ENCODE data around the gene AKAP9.
"Not testable (repeated sequence)": the region's sequence is repeated elsewhere in the genome, so short reads cannot be mapped to it uniquely, and the experiment has no call there.

AKAP9 gene

DNA sequence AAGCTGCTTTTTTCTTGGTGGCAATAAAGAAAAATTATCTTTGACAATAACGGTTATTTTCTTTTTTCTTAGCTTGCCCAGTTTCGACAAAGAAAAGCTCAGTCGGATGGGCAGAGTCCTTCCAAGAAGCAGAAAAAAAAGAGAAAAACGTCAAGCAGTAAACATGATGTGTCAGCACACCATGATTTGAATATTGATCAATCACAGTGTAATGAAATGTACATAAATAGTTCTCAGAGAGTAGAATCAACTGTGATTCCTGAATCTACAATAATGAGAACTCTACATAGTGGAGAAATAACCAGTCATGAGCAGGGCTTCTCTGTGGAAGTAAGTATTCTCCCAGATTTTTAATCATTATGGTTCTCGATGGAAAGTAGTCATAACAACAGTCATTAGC lies 33.0 kb downstream of the AKAP9 start:
- H3K9me3 ChIP-seq = no peaks in the 10 kb centered on the region
- H3K36me3 ChIP-seq = peaks cover 17% of the 10 kb centered on the region
- H3K4me3 ChIP-seq (ENCODE audit: low read depth in 1 of 2, low read length in 1 of 2) = no peak overlapping the region
- no peaks in the 10 kb centered on the region for H3K27me3 ChIP-seq
- TF ChIP-seq, protein P1, sequence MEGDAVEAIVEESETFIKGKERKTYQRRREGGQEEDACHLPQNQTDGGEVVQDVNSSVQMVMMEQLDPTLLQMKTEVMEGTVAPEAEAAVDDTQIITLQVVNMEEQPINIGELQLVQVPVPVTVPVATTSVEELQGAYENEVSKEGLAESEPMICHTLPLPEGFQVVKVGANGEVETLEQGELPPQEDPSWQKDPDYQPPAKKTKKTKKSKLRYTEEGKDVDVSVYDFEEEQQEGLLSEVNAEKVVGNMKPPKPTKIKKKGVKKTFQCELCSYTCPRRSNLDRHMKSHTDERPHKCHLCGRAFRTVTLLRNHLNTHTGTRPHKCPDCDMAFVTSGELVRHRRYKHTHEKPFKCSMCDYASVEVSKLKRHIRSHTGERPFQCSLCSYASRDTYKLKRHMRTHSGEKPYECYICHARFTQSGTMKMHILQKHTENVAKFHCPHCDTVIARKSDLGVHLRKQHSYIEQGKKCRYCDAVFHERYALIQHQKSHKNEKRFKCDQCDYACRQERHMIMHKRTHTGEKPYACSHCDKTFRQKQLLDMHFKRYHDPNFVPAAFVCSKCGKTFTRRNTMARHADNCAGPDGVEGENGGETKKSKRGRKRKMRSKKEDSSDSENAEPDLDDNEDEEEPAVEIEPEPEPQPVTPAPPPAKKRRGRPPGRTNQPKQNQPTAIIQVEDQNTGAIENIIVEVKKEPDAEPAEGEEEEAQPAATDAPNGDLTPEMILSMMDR (IDR thresholded peaks at IDR 0.05) = no peak
- H3K27ac ChIP-seq = no peak overlapping the region
- H3K4me1 ChIP-seq (ENCODE audit: control insufficient read depth in 1 of 2, insufficient read depth in 1 of 2, low read depth in 1 of 2, low read length in 1 of 2) = no peaks in the 10 kb centered on the region

DNA sequence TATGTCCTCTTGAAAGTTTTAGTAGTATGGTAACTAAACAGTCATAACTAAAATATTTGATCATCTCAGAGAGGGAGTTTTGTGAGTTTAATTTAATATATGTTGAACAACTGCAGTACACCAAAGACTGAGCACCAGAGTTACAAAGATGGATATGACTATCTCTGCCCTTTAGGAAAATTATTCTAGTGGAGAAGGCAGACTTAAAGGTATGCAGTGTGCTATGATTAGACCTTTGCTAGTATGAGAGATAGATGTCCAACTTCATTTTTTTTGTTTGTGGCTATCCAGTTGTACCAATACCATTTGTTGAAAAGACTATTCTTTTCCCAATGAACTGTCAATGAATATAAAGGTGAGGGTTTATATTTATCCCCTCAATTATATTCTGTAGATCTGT lies 33.4 kb downstream of the AKAP9 start:
- H3K27me3 ChIP-seq = no peaks in the 10 kb centered on the region
- no peak overlapping the region for H3K4me3 ChIP-seq (ENCODE audit: low read depth in 1 of 2, low read length in 1 of 2)
- H3K9me3 ChIP-seq = no peaks in the 10 kb centered on the region
- TF ChIP-seq, protein P1 (IDR thresholded peaks at IDR 0.05) = no peak
- no peak overlapping the region for H3K27ac ChIP-seq
- no peaks in the 10 kb centered on the region for H3K4me1 ChIP-seq (ENCODE audit: control insufficient read depth in 1 of 2, insufficient read depth in 1 of 2, low read depth in 1 of 2, low read length in 1 of 2)
- peaks cover 17% of the 10 kb centered on the region for H3K36me3 ChIP-seq

DNA sequence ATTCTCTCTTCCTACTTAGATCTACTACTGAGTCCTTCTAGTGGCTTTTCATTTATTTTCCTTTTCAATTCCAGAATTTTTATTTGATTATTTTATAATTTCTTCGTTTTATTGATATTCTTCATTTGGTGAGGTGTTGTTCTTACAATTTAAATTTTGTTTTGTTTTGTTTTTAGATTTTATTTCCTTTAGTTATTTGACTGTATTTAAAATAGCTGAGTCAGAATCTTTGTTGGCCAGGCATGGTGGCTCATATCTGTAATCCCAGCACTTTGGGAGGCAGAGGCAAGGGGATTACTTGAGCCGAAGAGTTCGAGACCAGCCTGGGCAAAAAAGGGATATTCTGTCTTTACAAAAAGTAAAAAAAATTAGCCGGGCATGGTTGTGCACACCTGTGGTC lies 36.1 kb downstream of the AKAP9 start:
- H3K4me3 ChIP-seq (ENCODE audit: low read depth in 1 of 2, low read length in 1 of 2) = no peak overlapping the region
- TF ChIP-seq, protein P1 (IDR thresholded peaks at IDR 0.05) = no peak
- no peaks in the 10 kb centered on the region for H3K27me3 ChIP-seq
- H3K27ac ChIP-seq = no peak overlapping the region
- peaks cover 17% of the 10 kb centered on the region for H3K36me3 ChIP-seq
- H3K4me1 ChIP-seq (ENCODE audit: control insufficient read depth in 1 of 2, insufficient read depth in 1 of 2, low read depth in 1 of 2, low read length in 1 of 2) = no peaks in the 10 kb centered on the region
- no peaks in the 10 kb centered on the region for H3K9me3 ChIP-seq

DNA sequence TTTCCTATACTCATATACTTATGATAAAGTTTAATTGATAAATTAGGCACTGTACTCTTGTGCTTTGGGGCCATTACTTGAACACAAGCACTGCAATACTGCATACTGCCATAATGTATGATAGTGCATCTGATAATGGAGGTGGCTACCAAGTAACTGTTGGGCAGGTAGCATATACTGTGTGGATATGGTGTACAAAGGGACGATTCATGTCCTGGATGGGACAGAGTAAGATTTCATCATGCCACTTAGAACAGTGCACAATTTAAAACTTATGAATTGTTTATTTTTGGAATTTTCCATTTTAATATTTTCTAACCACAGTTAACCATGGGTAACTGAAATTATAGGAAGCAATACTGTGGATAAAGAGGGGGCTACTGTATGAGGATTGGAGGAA lies 38.9 kb downstream of the AKAP9 start:
- H3K4me1 ChIP-seq (ENCODE audit: control insufficient read depth in 1 of 2, insufficient read depth in 1 of 2, low read depth in 1 of 2, low read length in 1 of 2) = no peaks in the 10 kb centered on the region
- H3K27ac ChIP-seq = no peak overlapping the region
- no peaks in the 10 kb centered on the region for H3K27me3 ChIP-seq
- peaks cover 10% of the 10 kb centered on the region for H3K36me3 ChIP-seq
- no peaks in the 10 kb centered on the region for H3K9me3 ChIP-seq
- H3K4me3 ChIP-seq (ENCODE audit: low read depth in 1 of 2, low read length in 1 of 2) = no peak overlapping the region
- TF ChIP-seq, protein P1 (IDR thresholded peaks at IDR 0.05) = no peak

GRCh38 chr7:91982352-91982751 lies 41.7 kb downstream of the AKAP9 start:
- H3K36me3 ChIP-seq; H3K27ac ChIP-seq; H3K4me3 ChIP-seq (ENCODE audit: low read depth in 1 of 2, low read length in 1 of 2); H3K27me3 ChIP-seq; H3K9me3 ChIP-seq; H3K4me1 ChIP-seq (ENCODE audit: control insufficient read depth in 1 of 2, insufficient read depth in 1 of 2, low read depth in 1 of 2, low read length in 1 of 2): not testable (repeated sequence)

DNA sequence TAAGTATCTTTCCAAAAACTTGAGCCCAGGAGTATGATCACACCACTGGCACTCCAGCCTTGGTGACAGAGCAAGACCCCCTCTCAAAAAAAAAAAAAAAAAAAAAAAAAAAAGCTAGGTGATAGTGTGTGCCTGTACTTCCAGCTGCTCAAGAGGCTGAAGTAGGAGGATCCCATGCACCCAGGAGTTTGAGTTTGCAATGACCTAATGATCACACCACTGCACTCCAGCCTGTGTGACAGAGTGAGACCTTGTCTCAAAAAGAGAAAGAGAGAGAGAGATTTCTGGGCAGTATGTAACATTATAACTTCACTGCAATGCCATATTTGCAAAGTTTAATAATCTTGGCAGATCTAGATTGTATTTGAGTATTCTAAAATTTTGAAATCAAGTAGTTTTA lies 47.6 kb downstream of the AKAP9 start:
- H3K27me3 ChIP-seq = no peaks in the 10 kb centered on the region
- peaks cover 10% of the 10 kb centered on the region for H3K36me3 ChIP-seq
- no peaks in the 10 kb centered on the region for H3K9me3 ChIP-seq
- no peak overlapping the region for H3K27ac ChIP-seq
- TF ChIP-seq, protein P1 (IDR thresholded peaks at IDR 0.05) = no peak
- no peaks in the 10 kb centered on the region for H3K4me1 ChIP-seq (ENCODE audit: control insufficient read depth in 1 of 2, insufficient read depth in 1 of 2, low read depth in 1 of 2, low read length in 1 of 2)
- no peak overlapping the region for H3K4me3 ChIP-seq (ENCODE audit: low read depth in 1 of 2, low read length in 1 of 2)

Measured in neutrophil (primary cell).